Measurements from ENCODE around the gene INPP5F.

Gene INPP5F

DNA sequence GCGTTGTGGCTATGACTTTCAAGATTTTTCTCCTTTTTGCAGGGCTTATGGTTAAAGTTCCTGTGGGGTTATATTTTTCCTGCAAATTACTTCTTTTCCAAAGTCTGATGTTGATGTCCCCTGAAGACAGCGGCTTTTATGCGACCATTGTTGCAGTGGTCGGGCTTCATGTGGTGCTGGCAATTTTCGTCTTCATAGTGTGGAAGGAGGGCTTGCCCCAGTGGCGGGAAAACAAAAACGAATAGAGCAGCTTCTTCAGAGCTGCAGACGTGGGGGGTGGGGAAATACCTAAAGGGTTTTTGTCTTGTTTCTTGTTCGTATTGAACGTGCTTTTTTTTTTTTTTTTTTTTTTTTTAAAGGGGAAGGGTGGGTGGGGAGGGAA, 93.0 kb downstream of the INPP5F start:
- no peak for DNase-seq (ENCODE audit: extremely low spot score)
- ChIA-PET CTCF (no interaction called here), POLR2A (no interaction called here)
- TF ChIP-seq SP1 (IDR thresholded peaks at IDR 0.05) (no peak), HDGF (IDR thresholded peaks at IDR 0.05; ENCODE audit: borderline replicate concordance) (no peak)

DNA sequence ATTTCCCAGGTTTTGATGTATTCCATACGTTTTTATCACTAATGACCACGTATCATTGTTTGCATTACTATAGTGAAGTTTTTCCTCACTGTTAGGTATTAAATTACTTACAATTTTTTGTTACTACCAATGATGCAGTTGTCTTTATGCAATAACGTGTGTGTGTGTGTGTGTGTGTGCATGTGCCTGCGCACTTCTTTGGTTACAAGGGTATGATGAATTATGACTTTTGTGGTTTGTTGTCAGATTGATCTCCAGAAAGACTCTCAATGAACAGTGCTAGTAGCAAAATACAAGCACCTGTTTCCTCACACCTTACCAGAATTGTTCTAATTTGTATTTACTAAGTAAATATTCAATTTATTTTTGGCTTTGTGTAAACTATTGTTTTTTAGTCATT, 95.3 kb downstream of the INPP5F start:
- TF ChIP-seq CTBP1 (IDR thresholded peaks at IDR 0.05; ENCODE audit: borderline replicate concordance) (no peak), SP1 (IDR thresholded peaks at IDR 0.05) (no peak)
- CTCF ChIA-PET = no interaction called here
- no peak for DNase-seq (ENCODE audit: extremely low spot score)
- POLR2A ChIA-PET = no interaction called here

DNA sequence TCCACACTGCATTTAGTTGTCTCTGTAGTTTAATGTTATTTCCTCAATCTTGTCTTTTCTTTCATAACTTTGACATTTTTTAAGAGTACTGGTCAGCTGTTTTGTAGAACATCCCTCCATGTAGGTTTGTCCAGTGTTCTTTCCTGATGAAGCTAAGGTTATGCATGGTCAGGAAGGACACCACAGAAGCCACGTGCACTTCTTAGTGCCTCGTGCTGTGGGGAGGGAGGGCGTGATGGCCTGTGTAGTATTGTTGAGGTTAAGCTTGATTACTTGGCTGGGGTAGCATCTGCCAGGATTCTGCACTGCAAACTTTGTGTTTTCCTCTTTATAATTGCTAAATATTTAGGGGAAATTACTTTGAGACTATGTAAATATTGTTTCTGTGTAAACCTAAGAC, 98.4 kb downstream of the INPP5F start:
- CTCF ChIA-PET = no interaction called here
- TF ChIP-seq L3MBTL2 (conservative IDR thresholded peaks at IDR 0.05) = no peak
- no peak for TF ChIP-seq FOXK2 (IDR thresholded peaks at IDR 0.05)
- TF ChIP-seq, protein P1, sequence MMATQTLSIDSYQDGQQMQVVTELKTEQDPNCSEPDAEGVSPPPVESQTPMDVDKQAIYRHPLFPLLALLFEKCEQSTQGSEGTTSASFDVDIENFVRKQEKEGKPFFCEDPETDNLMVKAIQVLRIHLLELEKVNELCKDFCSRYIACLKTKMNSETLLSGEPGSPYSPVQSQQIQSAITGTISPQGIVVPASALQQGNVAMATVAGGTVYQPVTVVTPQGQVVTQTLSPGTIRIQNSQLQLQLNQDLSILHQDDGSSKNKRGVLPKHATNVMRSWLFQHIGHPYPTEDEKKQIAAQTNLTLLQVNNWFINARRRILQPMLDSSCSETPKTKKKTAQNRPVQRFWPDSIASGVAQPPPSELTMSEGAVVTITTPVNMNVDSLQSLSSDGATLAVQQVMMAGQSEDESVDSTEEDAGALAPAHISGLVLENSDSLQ (IDR thresholded peaks at IDR 0.05) = no peak
- no peak for TF ChIP-seq ZNF384 (IDR thresholded peaks at IDR 0.05)
- TF ChIP-seq HDGF (IDR thresholded peaks at IDR 0.05; ENCODE audit: borderline replicate concordance) = no peak
- no peak for TF ChIP-seq BHLHE40 (IDR thresholded peaks at IDR 0.05; ENCODE audit: borderline replicate concordance)
- TF ChIP-seq FOXM1 (IDR thresholded peaks at IDR 0.05; ENCODE audit: borderline replicate concordance) = no peak
- no peak for TF ChIP-seq TARDBP (IDR thresholded peaks at IDR 0.05)
- TF ChIP-seq SUZ12 (IDR thresholded peaks at IDR 0.05) = no peak
- TF ChIP-seq ARNT (IDR thresholded peaks at IDR 0.05) = no peak
- TF ChIP-seq CTBP1 (IDR thresholded peaks at IDR 0.05; ENCODE audit: borderline replicate concordance) = no peak
- no peak for TF ChIP-seq NFRKB (IDR thresholded peaks at IDR 0.05)
- TF ChIP-seq LEF1 (IDR thresholded peaks at IDR 0.05; ENCODE audit: borderline replicate concordance) = no peak
- TF ChIP-seq ELF4 (IDR thresholded peaks at IDR 0.05) = no peak
- no peak for TF ChIP-seq SP1 (IDR thresholded peaks at IDR 0.05)
- no peak for TF ChIP-seq FOXA1 (IDR thresholded peaks at IDR 0.05)
- POLR2A ChIA-PET = no interaction called here
- DNase-seq (ENCODE audit: extremely low spot score) = no peak

DNA sequence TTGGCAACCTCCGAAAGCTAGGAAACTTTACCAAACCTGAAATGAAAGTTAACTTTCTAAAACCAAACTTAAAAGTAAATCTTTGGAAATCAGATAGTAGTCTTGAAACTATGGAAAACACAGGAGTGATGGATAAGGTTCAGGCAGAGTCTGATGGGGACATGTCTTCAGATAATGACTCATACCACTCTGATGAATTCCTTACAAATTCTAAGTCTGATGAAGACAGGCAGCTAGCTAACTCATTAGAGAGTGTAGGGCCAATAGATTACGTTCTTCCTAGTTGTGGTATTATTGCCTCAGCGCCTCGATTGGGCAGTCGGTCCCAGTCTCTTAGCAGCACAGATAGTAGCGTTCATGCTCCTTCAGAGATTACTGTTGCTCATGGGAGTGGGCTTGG, 100.9 kb downstream of the INPP5F start:
- no peak for DNase-seq (ENCODE audit: extremely low spot score)
- CTCF ChIA-PET = no interaction called here
- TF ChIP-seq L3MBTL2 (conservative IDR thresholded peaks at IDR 0.05) (no peak), SP1 (IDR thresholded peaks at IDR 0.05) (no peak), LEF1 (IDR thresholded peaks at IDR 0.05; ENCODE audit: borderline replicate concordance) (no peak), BHLHE40 (IDR thresholded peaks at IDR 0.05; ENCODE audit: borderline replicate concordance) (no peak)
- POLR2A ChIA-PET = no interaction called here

DNA sequence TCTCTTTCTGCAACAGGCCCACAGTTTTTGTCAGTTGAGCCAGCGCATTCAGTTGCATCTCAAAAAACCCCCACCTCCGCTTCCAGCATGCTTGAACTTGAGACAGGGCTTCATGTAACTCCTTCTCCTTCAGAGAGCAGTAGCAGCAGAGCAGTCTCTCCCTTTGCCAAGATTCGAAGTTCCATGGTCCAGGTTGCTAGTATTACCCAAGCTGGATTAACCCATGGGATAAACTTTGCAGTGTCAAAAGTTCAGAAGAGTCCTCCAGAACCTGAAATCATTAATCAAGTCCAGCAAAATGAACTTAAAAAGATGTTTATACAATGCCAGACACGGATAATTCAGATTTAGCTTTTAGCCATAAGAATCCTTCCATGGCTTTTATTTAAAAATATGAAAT, 101.6 kb downstream of the INPP5F start:
- ChIA-PET POLR2A (no interaction called here), CTCF (no interaction called here)
- DNase-seq (ENCODE audit: extremely low spot score) = no peak
- TF ChIP-seq NFRKB (IDR thresholded peaks at IDR 0.05) = no peak
- TF ChIP-seq FOXK2 (IDR thresholded peaks at IDR 0.05) = no peak
- TF ChIP-seq, protein P1 (IDR thresholded peaks at IDR 0.05) = no peak
- TF ChIP-seq ZNF384 (IDR thresholded peaks at IDR 0.05) = no peak
- TF ChIP-seq L3MBTL2 (conservative IDR thresholded peaks at IDR 0.05) = no peak
- no peak for TF ChIP-seq ARNT (IDR thresholded peaks at IDR 0.05)
- TF ChIP-seq FOXA1 (IDR thresholded peaks at IDR 0.05) = no peak
- TF ChIP-seq ELF4 (IDR thresholded peaks at IDR 0.05) = no peak
- TF ChIP-seq TARDBP (IDR thresholded peaks at IDR 0.05) = no peak
- TF ChIP-seq SUZ12 (IDR thresholded peaks at IDR 0.05) = no peak

DNA sequence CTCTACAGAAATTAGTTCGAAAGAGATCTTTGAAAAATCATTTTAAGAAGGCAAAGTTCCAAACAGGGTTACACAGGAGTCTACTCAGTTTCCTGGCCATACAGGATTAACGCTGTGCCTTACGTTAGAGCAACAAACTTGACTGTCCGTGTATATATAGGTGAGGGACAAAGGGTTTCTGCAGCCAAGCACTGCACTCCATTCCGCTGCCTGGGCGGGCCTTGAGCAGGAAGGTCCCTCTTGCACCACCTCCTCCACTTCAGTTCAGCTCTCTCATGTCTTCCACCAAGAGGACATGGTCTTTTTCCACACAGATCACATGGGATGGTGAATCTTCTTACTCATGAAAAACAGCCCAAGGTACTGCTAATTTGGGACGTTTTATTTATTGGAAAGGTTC, 103.6 kb downstream of the INPP5F start:
- no peak for DNase-seq (ENCODE audit: extremely low spot score)
- TF ChIP-seq FOXA1 (IDR thresholded peaks at IDR 0.05) = no peak
- TF ChIP-seq LEF1 (IDR thresholded peaks at IDR 0.05; ENCODE audit: borderline replicate concordance) = no peak
- no peak for TF ChIP-seq ELF4 (IDR thresholded peaks at IDR 0.05)
- TF ChIP-seq SUZ12 (IDR thresholded peaks at IDR 0.05) = no peak
- TF ChIP-seq BHLHE40 (IDR thresholded peaks at IDR 0.05; ENCODE audit: borderline replicate concordance) = no peak
- TF ChIP-seq, protein P1 (IDR thresholded peaks at IDR 0.05) = no peak
- no peak for TF ChIP-seq TARDBP (IDR thresholded peaks at IDR 0.05)
- TF ChIP-seq CTBP1 (IDR thresholded peaks at IDR 0.05; ENCODE audit: borderline replicate concordance) = no peak
- TF ChIP-seq FOXK2 (IDR thresholded peaks at IDR 0.05) = no peak
- no peak for TF ChIP-seq NFRKB (IDR thresholded peaks at IDR 0.05)
- no peak for TF ChIP-seq ZNF384 (IDR thresholded peaks at IDR 0.05)
- TF ChIP-seq HDGF (IDR thresholded peaks at IDR 0.05; ENCODE audit: borderline replicate concordance) = no peak
- no peak for TF ChIP-seq L3MBTL2 (conservative IDR thresholded peaks at IDR 0.05)
- no peak for TF ChIP-seq FOXM1 (IDR thresholded peaks at IDR 0.05; ENCODE audit: borderline replicate concordance)
- TF ChIP-seq ARNT (IDR thresholded peaks at IDR 0.05) = no peak
- no peak for TF ChIP-seq SP1 (IDR thresholded peaks at IDR 0.05)
- POLR2A ChIA-PET = no interaction called here
- CTCF ChIA-PET = no interaction called here

DNA sequence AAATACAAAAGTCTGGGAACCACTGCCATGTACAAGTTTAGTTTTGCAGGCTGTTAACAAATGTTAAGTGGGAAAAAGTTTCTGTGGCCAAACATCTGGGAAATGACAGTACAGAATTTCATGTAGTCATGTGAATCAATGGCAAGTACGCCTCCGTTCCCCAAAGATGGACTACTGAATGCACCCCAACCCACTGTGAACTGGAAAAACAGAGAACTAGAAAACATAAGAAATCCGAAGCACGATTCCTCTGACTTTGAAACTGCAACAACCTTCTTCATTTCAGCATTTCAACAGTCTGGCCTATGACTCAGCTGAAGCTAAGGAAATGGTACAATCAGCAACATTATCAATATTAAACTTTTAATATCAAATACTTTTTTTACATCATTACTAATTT, 105.0 kb downstream of the INPP5F start:
- CTCF ChIA-PET = no interaction called here
- TF ChIP-seq BHLHE40 (IDR thresholded peaks at IDR 0.05; ENCODE audit: borderline replicate concordance) (no peak), FOXK2 (IDR thresholded peaks at IDR 0.05) (no peak), L3MBTL2 (conservative IDR thresholded peaks at IDR 0.05) (no peak), NFRKB (IDR thresholded peaks at IDR 0.05) (no peak), TARDBP (IDR thresholded peaks at IDR 0.05) (no peak), FOXA1 (IDR thresholded peaks at IDR 0.05) (no peak), SUZ12 (IDR thresholded peaks at IDR 0.05) (no peak), ARNT (IDR thresholded peaks at IDR 0.05) (no peak)
- TF ChIP-seq, protein P1 (IDR thresholded peaks at IDR 0.05) = no peak
- no peak for DNase-seq (ENCODE audit: extremely low spot score)
- POLR2A ChIA-PET = no interaction called here

Measured in HEK293T (cell line).